T-helper 1 cell treated with Interleukin-12 subunit alpha and Interleukin-12 subunit beta and Interleukin-4 antibody, amounts not matched to agents 30 ng/mL and 1 ng/mL, for 36 hours (primary cell): Measurements from ENCODE around the gene SPACA5. TPM values are rescaled to one million over a fixed set of nuclear protein-coding genes. Genes with fewer than 3 reads are reported as not detected.
"Not testable (repeated sequence)": the region's sequence is repeated elsewhere in the genome, so short reads cannot be mapped to it uniquely, and the experiment has no call there.

Experiments used
- intact Hi-C: fragments of 100-400 bp; cut with micrococcal nuclease; formaldehyde crosslinking; loops from one replicate; pipeline ENCODE4 v1.15.1; 2024
- total RNA-seq: library from RNA; stranded (reverse); gene quantifications from 2 replicates; pipeline ENCODE4 v1.2.3, GENCODE V29; 2022

The SPACA5 gene
- total RNA-seq, result not detected in 2 replicates

DNA sequence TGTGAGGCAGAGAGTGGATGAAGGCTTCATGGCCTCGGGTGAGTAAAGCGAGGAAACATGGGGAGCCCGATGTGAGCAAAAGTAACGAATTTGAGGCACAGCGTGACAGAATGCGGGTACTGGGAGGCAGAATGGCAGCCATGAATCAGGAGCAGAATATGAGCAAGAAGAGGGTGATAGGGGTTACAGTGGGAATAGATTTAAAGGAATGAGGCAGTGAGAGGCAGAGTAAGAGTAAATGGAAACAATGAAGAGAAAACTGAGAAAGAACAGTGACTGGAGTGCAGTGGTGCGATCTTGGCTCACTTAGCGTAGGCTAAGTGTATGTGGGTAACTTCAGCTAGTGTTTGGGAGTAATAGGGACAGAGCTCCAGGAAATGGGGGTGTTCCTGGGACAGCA is at the start of gene SPACA5:
SPACA5 (plus strand) TSS at position 301 of the 400 bp plus-strand sequence. CDS start 815 bp downstream, outside the sequence.
- intact Hi-C loops, result not testable (repeated sequence)

DNA sequence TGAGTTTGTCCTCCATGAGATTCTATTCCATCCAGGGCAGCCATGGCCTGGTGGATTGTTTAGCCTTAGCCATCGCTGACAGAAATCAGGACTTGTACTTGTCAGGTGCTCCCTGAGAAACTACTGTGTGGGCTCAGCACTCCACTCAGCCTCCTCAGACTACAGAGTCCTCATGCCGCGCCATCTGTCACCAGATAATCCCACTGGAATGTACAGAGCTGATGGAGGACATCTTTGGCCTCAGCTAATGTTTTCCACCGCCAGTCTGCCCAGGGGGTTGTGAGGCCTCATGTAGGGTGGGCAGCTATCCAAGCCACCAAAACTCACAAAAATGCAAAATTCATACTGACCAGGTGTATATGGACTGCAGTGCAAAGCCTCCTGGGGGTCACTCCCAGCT is 48.6 kb upstream of the SPACA5 start:
- intact Hi-C loops, result not testable (repeated sequence)

DNA sequence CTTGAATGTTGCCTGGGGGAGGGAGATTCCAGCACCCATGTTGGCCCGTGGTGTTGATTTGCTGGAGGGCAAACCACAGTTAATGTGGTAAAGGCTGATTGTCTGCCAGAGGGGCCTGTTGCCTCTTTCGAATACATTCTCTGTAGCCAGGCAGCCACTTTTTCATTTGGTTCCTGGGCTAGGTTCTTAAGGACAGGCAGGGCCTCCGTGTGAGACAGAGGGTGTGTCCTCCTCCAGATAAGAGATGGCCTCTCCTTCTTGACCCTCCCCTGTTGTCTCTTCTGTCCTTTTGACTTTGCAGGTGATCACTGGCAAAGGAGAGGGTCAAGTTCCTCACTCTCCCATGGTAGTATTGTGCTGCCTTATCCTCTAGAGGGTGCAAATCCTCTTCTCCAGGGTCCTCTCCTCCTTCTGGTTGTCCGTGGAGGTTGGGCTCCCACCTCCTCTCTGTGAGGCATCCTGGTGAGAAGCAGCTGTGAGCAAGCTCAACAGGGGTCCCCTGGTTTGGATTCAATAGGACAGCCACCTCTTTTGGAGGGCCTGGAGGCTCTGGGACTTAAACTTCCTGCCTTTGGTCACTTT is 47.9 kb upstream of the SPACA5 start:
- intact Hi-C loops, result loop anchor here (1.0 kb wide), 1 partner anchor 67 kb away; no protein-coding TSS in a partner anchor

DNA sequence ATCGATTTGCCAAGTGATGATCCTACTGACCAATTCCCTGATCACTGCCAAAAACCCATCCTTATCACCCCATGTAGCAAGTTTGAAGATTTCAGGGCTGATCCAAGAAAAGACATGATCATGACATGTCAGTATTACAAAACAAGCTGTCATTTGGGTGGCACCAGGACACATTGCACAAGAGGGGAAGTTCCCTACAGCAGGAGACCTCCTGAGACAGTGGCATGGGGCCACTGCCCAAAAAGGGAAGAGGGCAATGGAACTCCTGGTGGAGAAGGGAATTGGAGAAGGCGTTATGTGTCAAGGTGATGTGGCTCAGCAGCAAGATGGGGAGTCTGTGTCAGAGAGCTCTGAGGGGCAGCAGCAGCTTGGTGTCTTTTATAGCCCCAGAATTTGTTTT is 46.4 kb upstream of the SPACA5 start:
- intact Hi-C loops, result no loop called here

DNA sequence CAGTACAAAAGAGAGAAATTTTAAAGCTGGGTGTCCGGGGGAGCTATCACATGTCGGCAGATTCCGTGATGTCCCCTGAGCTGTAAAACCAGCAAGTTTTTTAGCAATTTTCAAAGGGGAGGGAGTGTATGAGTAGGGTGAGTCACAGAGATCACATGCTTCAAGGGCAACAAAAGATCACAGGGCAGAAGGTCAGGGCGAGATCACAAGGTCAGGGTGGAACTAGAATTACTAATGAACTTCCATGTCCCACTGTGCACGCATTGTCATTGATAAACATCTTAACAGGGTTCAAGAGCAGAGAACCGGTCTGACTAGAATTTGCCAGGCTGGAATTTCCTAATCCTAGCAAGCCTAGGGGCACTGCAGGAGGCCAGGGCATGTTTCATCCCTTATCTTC is 45.0 kb upstream of the SPACA5 start:
- intact Hi-C loops, result not testable (repeated sequence)

DNA sequence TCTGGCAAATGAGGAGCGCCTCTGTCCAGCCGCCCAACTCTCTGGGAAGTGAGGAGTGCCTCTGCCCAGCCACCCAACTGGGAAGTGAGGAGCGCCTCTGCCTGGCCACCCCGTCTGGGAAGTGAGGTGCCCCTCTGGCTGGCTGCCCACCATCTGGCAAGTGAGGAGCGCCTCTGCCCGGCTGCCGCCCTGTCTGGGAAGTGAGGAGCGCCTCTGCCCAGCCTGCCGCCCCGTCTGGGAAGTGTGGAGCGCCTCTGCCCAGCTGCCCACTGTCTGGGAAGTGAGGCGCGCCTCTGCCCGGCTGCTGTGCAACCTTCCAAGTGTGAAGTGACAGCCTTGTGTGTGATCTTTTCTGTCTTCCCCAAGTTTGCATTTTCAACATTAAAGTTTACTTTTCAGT is 41.3 kb upstream of the SPACA5 start:
- intact Hi-C loops, result not testable (repeated sequence)

DNA sequence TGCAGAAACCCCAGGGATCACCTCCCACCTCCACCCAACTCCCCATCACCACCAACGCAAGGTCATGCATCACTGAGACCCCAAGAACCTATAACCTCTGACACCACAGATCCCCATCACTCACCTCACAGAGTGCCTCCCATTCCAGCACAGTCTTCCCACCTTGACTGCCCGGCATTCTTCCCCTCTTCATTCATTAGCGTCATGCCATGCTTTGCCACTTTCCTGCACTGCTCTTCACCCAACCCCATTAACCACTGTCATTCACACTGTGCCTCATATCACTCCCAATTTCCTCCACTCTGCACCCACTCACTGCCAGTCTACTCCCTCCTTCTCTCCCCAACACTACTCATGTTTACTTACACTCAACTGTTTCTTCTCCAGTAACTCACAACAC is 33.6 kb upstream of the SPACA5 start:
- intact Hi-C loops, result no loop called here

DNA sequence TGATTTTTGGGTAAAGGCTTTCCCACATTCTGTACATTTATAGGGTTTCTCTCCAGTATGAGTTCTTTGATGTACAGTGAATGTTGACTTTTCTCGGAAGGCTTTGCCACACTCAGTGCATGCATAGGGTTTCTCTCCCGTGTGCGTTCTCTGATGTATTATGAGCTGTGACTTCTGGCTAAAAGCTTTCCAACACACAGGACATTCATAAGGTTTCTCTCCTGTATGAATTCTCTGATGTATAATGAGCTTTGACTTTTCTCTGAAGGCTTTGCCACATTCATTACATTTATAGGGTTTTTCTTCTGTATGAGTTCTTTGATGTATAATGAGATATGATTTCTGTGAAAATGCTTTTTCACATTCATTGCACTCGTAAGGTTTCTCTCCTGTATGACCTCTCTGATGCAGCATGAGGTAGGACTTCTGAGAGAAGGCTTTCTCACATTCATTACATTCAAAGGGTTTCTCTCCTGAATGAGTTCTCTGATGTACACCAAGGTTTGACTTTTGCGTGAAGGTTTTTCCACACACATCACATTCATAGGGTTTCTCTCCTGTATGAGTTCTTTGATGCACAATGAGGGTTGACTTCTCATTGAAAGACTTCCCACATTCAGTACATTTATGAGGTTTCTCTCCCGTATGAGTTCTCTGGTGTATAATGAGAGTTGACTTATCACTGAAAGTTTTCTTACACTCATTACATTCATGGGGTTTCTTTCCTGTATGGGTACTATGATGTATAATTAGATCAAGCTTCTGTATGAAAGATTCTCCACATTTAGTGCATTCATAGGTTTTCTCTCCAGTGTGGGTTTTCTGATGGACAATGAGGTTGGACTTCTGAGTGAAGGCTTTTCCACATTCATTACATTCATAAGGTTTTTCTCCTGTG is 30.3 kb upstream of the SPACA5 start:
- intact Hi-C loops, result no loop called here

DNA sequence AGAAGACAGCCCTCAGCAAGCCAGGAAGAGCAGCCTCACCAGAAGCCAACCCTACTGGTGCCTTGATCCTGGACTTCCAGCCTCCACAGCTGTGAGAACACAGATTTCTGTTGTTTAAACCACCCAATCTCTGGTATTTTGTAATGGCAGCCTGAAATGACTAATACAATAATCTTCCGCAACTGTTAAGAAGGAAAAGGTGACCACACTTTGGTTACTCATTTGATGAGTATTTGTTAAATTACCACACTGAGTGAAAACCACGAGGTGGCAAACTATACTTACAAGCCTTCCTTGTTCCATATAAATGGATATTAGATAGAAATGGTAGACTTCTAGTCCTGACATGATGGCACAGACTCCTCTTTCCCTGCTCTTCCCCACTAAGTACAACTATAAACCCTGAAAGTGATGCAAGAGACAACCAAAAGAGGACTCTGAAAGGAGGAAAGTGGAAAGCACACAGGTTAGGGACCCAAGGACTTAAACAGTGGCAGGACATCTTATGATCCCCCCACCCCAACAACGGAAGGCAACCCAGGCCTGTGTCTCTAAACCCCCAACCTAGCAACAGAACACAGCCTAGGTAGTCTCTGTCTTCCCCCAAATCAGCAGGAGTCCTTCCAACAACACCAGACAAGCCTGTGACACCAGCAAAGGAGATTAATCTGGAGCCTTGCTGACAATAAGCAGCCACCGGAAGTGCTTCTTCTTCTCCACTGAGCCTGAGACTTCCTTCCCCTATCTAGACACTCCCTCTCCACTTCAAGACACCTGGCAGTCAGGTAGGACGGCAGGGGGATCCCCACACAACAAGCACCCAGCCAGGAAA is 15.3 kb upstream of the SPACA5 start:
- intact Hi-C loops, result no loop called here

DNA sequence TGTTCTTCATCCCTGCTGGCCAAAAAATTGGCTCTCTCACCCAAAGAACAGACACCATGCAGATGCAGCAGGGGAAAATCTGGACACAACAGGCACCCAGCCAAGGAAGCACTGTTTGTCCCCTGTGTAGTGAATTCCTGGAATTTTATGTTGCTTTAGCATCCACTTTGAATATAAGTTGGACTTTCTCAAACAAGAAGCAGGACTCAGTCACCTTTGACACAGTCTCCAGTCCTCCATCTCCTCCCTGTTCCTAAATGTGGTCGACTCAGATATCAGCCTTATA is 14.8 kb upstream of the SPACA5 start:
- intact Hi-C loops, result no loop called here

DNA sequence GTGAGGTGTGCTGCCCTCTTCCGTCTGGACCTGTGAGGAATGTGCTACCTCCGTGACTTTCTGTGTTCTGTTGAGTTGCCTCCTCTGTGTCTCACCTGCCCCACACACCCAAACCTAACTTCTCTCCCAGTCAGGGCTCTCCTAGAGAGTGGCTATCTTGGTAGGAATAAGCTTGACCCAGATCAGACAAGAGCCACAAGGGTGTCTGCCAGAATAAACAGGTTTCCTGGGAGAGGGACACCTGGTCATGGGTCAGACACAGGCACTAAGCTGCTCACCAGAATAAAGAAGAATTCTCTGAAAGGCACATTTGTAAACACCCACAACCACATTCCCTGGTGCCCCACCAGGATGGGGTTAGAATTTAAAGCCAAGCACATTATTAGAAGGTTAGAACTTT is 14.1 kb upstream of the SPACA5 start:
- intact Hi-C loops, result no loop called here

DNA sequence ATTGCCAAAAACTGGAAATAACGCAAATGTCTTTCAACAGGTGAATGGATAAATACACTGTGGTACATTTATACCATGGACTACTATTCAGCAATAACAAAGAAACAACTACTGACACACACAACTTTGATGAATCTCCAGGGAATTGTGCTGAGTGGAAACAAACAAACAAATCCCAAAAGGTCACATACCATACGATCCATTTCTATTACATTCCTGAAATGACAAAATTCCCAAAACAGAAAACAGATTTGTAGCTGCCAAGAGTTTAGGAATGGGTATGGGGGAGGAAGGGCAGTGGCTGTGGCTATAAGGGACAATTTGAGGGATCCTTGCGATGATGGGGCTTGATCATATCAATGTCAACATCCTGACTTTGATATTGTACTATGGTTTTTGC is 5.5 kb upstream of the SPACA5 start:
- intact Hi-C loops, result loop anchor here (5.0 kb wide), 5 partner anchors 164 to 1554 kb away; partner anchors contain the start of genes ARAF, RP2, UXT and ZNF81

DNA sequence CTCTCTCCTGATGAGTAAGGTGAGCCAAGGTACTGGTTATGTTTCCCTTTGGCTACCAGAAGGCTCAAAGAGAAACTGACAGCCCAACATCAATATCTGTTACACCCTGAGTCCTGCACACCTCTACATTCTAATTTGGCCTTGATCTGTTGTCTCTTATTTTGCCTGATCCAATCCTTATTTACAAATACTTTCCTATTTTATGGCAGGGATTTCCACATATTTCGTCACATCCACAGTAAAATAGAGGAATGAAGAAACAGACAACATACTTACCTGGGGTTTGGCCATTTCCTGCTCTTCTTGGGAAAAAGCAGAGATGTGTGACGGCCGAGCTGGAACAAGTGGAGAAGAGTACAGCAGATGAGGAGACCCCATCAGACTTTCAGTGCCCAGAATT is 4.5 kb upstream of the SPACA5 start:
- intact Hi-C loops, result loop anchor here (5.0 kb wide), 5 partner anchors 165 to 1555 kb away; partner anchors contain the start of genes ARAF, RP2, UXT and ZNF81

DNA sequence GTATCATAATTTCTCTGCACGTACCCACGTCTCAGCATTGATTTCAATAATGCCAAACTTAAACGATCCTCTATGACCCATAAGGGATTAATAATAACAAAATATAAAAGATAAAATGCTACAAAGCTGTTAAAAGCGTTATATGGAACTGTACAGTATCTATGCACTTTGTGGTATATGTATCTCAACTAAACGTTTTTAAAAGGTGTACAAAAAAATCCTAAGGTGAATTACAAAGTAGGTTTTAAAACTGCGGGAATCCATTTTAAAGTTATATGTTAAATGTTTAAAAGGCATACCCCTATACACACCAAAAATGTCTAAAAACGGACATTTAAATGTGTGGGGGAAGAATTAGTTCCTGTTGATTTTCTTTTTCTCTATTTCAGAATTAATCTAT is 3.9 kb upstream of the SPACA5 start:
- intact Hi-C loops, result loop anchor here (5.0 kb wide), 5 partner anchors 166 to 1556 kb away; partner anchors contain the start of genes ARAF, RP2, UXT and ZNF81

DNA sequence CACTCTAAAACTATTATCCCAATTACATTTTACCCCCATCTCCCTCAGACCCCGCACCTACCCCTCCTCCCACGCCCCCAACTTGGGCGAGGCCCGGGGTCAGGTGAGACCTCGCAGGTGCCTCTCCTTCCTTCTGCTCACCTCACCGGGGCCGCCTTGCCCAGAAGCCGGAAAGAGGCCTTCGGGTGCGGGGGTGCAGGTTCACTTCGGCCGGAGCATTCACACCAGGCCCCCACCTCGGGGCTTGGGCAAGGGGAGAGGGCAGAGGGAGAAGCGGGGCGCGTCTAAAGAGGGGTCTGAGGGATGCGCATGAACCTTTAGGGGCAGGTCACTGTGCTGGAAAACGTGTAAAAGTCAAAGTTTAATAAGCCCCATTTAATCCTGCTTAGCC is 3.4 kb upstream of the SPACA5 start:
- intact Hi-C loops, result loop anchor here (5.0 kb wide), 5 partner anchors 166 to 1556 kb away; partner anchors contain the start of genes ARAF, RP2, UXT and ZNF81

DNA sequence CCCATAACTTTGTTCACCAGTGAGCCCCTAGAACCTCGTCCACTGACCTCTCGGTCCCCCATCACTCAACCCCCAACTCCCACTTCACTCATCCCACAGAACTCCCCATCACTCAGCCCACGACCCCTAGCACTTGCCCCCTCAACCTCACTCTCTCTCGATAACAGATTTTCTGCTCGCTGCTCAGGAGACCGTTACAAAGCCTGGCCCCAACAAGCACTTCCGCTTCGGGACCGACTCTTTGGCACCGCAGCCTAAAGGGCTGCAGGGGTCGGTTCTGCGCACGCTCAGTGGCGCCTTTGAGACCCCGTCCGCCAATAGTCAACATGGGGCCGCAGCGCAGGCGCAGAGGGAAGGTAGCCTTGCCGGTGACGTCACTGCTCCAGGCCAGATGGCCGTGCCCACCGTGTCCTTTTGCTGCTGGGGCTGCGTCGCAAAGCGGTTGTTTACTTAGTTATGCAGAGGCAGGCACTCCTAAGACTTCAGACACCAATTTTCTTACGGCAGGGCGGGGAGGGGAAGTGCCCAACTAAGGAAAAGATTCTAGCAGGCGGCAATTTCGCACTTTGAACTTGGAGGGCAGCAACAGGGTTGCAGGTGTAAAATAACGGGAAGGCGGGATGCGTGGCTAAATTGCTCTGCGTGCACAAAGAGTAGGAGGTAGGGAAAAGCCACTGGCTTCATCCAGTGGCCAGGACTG is 2.9 kb upstream of the SPACA5 start, which contains the start of gene ZNF182:
ZNF182 (minus strand) TSS at position 232 of the 700 bp plus-strand sequence. CDS start 1,380 bp downstream, outside the sequence.
- intact Hi-C loops, result loop anchor here (5.0 kb wide), 5 partner anchors 167 to 1557 kb away; partner anchors contain the start of genes ARAF, RP2, UXT and ZNF81

DNA sequence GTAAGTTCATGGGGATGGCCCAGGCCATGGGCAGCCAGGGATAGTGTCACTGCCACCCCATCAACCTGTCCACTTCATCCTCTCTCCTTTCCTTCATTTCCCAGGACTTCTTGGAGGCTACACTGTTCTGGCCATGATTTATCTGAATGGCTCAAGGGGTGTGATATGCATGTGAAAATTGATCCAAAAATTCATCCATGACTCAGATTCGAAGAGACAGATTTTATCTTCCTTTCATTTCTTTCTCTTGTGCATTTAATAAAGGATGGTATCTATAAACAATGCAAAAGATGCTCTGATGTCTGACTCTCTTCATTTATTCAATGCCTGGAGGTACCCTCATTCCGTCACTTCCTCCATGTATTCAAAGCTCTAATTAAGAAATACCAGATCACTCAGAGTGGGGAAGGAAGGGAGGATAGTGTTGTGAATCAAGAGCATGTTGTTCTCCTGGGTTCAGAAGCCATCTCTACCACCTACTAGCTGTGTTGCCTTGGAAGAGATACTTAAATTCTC is 2.7 kb downstream of the SPACA5 start:
- intact Hi-C loops, result not testable (repeated sequence)

DNA sequence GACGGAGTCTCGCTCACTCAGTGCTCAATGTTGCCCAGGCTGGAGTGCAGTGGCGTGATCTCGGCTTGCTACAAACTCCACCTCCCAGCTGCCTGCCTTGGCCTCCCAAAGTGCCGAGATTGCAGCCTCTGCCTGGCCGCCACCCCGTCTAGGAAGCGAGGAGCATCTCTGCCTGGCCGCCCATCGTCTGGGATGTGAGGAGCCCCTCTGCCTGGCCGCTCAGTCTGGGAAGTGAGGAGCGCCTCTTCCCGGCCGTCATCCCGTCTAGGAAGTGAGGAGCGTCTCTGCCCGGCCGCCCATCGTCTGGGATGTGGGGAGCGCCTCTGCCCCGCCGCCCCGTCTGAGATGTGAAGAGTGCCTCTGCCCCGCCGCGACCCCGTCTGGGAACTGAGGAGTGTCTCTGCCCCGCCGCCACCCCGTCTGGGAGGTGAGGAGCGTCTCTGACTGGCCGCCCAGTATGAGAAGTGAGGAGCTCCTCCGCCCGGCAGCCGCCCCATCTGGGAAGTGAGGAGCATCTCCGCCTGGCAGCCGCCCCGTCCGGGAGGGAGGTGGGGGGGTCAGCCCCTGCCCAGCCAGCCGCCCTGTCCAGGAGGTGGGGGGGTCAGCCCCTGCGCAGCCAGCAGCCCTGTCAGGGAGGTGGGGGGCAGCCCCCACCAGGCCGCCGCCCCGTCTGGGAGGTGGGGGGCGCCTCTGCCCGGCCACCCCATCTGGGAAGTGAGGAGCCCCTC is 10.0 kb downstream of the SPACA5 start:
- intact Hi-C loops, result not testable (repeated sequence)

DNA sequence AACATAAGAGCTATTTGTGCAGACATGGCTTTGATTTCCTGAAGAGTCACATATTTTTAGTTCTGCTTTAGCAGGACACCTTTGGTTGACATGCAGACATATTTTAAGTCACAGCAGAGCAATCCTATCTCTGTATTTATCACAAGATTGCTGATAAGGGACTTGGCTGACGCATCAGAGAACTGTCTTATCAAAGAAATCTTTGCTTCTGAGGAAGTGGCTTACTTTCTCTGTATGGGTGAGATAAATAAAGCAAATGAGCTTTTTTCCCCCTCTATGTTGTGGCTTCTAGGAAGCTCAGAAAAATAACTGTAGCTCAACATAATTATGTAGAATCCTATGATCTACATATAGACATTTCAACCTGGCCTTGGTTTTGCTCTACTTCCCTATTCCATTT is 13.1 kb downstream of the SPACA5 start:
- intact Hi-C loops, result not testable (repeated sequence)

DNA sequence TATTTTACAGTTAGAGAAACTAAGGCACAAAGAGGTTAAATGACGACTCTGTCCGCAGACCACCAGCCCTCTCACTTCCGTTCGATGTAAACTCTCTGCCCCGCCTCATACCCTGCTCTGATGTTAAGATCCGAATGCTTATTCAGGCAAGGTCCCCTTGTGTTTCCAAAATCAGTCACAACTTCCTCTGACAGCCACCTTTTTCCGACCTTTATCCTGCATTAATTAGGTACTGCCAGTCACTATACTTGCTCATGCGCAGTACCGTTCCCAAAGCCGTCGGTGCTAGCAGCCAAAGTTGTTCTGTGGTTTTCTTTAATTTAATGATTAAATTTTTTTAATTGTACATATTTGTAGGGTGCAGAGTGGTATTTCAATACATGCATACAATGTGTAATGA is 13.7 kb downstream of the SPACA5 start:
- intact Hi-C loops, result not testable (repeated sequence)
